AG09319 (cell line): ENCODE measurements around the gene AQP12B.

Experiments
- DNase-seq: peaks from one replicate; pipeline ENCODE4 v3.0.0-alpha.2; 2010; ENCODE audit warnings: low read depth; ENCODE audit errors: extremely low read depth
- TF ChIP-seq, protein P1 (sequence below): IDR thresholded peaks from 2 replicates; pipeline ENCODE4 v1.5.1; 2011; ENCODE audit warnings: low read depth, mild to moderate bottlenecking, inconsistent platforms, low read length, moderate library complexity

The AQP12B gene

GRCh38 chr2:240711701-240712100 lies 29.0 kb upstream of the AQP12B start:
- no peak for DNase-seq
- TF ChIP-seq, protein P1, sequence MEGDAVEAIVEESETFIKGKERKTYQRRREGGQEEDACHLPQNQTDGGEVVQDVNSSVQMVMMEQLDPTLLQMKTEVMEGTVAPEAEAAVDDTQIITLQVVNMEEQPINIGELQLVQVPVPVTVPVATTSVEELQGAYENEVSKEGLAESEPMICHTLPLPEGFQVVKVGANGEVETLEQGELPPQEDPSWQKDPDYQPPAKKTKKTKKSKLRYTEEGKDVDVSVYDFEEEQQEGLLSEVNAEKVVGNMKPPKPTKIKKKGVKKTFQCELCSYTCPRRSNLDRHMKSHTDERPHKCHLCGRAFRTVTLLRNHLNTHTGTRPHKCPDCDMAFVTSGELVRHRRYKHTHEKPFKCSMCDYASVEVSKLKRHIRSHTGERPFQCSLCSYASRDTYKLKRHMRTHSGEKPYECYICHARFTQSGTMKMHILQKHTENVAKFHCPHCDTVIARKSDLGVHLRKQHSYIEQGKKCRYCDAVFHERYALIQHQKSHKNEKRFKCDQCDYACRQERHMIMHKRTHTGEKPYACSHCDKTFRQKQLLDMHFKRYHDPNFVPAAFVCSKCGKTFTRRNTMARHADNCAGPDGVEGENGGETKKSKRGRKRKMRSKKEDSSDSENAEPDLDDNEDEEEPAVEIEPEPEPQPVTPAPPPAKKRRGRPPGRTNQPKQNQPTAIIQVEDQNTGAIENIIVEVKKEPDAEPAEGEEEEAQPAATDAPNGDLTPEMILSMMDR, result no peak

DNA sequence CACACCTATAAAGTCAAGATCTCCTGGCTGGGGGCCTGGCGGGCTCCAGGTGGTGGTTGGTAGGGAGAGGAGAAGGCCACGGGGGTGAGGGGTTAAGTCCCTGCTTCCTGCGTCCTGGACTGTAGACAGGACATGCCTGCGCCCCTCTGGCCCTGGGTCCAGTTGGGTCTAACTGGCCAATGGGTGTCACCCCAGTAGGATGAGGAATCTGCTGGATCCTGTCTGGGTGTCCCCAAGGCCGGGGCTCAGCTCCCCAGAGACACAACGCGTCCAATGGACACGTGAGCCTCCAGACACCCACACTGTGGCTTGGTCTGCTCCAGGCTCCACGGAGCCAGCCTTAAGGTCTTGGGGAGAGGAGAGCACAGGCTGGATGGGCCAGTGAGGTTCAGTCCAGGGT lies 28.6 kb upstream of the AQP12B start:
- DNase-seq, result no peak

GRCh38 chr2:240708457-240708856 lies 25.8 kb upstream of the AQP12B start:
- no peak for DNase-seq
- TF ChIP-seq, protein P1, result no peak

More for the DNA sequence above, 28.6 kb upstream of the AQP12B start:
- TF ChIP-seq, protein P1, result no peak

DNA sequence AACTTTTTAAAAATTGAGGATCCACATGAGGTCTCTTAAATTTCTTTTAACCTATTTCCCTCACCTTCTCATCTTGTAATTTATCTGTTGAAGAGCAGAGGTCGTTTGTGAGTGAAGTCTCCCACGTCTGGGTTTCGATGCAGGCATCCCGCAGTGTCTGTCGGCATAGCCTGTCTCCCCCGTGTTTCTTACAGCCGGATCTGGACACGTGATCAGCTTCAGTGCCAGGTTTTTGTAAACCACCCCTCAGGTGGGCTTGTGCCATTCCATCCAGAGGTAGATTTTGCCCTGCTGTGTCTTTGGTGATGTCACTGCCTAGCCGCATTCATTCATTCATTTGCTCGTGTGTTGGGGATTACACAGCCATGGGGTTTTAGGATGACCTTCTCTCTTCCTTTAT lies 25.1 kb upstream of the AQP12B start:
- DNase-seq, result no peak
- TF ChIP-seq, protein P1, result no peak

DNA sequence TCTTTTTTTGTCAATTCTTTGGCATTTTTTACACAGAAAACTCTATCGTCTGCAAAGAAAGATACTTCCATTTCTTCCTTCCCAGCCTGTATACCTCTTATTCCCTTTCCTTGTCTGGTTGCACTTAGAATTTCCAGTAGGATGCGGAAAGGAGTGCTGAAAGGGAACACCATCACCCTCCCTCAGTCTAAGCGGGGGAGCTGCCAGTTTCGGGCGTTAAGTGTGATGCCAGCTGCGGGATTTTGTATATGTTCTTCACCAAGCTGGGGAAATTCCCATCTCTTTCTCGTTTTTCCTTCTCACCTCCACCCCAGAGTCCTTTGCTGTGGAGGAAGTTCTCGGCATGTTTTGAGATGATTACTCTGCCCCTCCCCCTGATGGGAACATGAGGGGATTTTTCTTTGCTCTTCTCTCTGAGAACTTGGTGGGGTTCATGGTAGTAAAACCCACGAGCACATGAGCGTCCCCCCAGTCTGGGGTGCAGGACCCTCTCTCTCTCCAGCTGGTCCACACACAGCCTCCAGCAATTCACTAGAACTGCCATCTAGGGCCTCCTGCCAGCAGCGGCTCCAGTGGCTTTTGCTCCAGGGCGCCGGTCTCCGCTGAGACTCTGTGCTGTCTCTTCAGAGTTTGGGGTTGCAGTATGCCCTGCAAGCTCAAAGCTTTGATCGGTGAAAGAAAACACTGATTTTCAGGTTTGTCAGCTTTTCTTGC lies 24.5 kb upstream of the AQP12B start:
- DNase-seq, result no peak
- TF ChIP-seq, protein P1, result no peak

- DNase-seq, result no peak
Measured at GRCh38 chr2:240705204-240705791, 22.6 kb upstream of the AQP12B start.

GRCh38 chr2:240704651-240705050 lies 22.0 kb upstream of the AQP12B start:
- TF ChIP-seq, protein P1, result no peak
- DNase-seq, result no peak

More at GRCh38 chr2:240705204-240705791, 22.6 kb upstream of the AQP12B start:
- TF ChIP-seq, protein P1, result no peak
